ENCODE results near the gene HSPA4. TPM values are rescaled to one million over a fixed set of nuclear protein-coding genes. Genes with fewer than 3 reads are reported as not detected.

HSPA4 gene
- total RNA-seq, 2 donors from 2014 or later: 55.3 to 59.0 TPM

- ATAC-seq (ENCODE audit: insufficient number of reproducible peaks, low FRiP score, low read depth): no peak
- no peak overlapping the region for H3K4me3 ChIP-seq
- no peaks in the 10 kb centered on the region for H3K9me3 ChIP-seq
- DNase-seq (ENCODE audit: low spot score): no peak
- peaks cover 21% of the 10 kb centered on the region for H3K36me3 ChIP-seq
- peaks cover 13 to 17% of the 10 kb centered on the region in 2 donors for H3K4me1 ChIP-seq (ENCODE audit: control insufficient read depth in 1 of 2, low read depth in 2 of 2)
- H3K27me3 ChIP-seq (replicated peaks; ENCODE audit: insufficient read depth): no peaks in the 10 kb centered on the region
- H3K27ac ChIP-seq: no peak overlapping the region
- TF ChIP-seq CTCF (IDR thresholded peaks at IDR 0.05): no peak
These were observed 54.5 kb downstream of the HSPA4 start for GRCh38 chr5:133106343-133106742.

- TF ChIP-seq CTCF (IDR thresholded peaks at IDR 0.05): no peak
- ATAC-seq (ENCODE audit: insufficient number of reproducible peaks, low FRiP score, low read depth) (no peak), DNase-seq (ENCODE audit: low spot score) (no peak)
- H3K36me3 ChIP-seq: peaks cover 21% of the 10 kb centered on the region
- H3K4me1 ChIP-seq (ENCODE audit: control insufficient read depth in 1 of 2, low read depth in 2 of 2): peaks cover 13 to 19% of the 10 kb centered on the region in 2 donors
- no peak overlapping the region for H3K4me3 ChIP-seq
- no peaks in the 10 kb centered on the region for H3K27me3 ChIP-seq (replicated peaks; ENCODE audit: insufficient read depth)
- H3K9me3 ChIP-seq: no peaks in the 10 kb centered on the region
- no peak overlapping the region for H3K27ac ChIP-seq
These were observed 55.2 kb downstream of the HSPA4 start for GRCh38 chr5:133106761-133107572.

GRCh38 chr5:133108481-133108921, 56.7 kb downstream of the HSPA4 start:
- DNase-seq (ENCODE audit: low spot score): no peak
- Histone ChIP-seq H3K27ac (no peak overlapping the region), H3K4me3 (no peak overlapping the region), H3K36me3 (peaks cover 15% of the 10 kb centered on the region), H3K27me3 (replicated peaks; ENCODE audit: insufficient read depth) (no peaks in the 10 kb centered on the region), H3K9me3 (no peaks in the 10 kb centered on the region), H3K4me1 (ENCODE audit: control insufficient read depth in 1 of 2, low read depth in 2 of 2) (peaks cover 13 to 19% of the 10 kb centered on the region in 2 donors)
- TF ChIP-seq CTCF (IDR thresholded peaks at IDR 0.05): no peak
- no peak for ATAC-seq (ENCODE audit: insufficient number of reproducible peaks, low FRiP score, low read depth)

GRCh38 chr5:133109655-133110483, 58.1 kb downstream of the HSPA4 start:
- no peak for TF ChIP-seq CTCF (IDR thresholded peaks at IDR 0.05)
- Histone ChIP-seq H3K27me3 (replicated peaks; ENCODE audit: insufficient read depth) (no peaks in the 10 kb centered on the region), H3K27ac (peak overlapping the region; percentile 29 to 33), H3K4me1 (ENCODE audit: control insufficient read depth in 1 of 2, low read depth in 2 of 2) (peaks cover 13 to 19% of the 10 kb centered on the region in 2 donors), H3K9me3 (no peaks in the 10 kb centered on the region), H3K4me3 (no peak overlapping the region), H3K36me3 (peaks cover 5% of the 10 kb centered on the region)
- DNase-seq (ENCODE audit: low spot score): no peak
- ATAC-seq (ENCODE audit: insufficient number of reproducible peaks, low FRiP score, low read depth): peak; percentile 45

- peaks cover 13 to 19% of the 10 kb centered on the region in 2 donors for H3K4me1 ChIP-seq (ENCODE audit: control insufficient read depth in 1 of 2, low read depth in 2 of 2)
- DNase-seq (ENCODE audit: low spot score) (no peak), ATAC-seq (ENCODE audit: insufficient number of reproducible peaks, low FRiP score, low read depth) (no peak)
- H3K27ac ChIP-seq: peak overlapping the region; percentile 29 to 33
- H3K36me3 ChIP-seq: no peaks in the 10 kb centered on the region
- H3K4me3 ChIP-seq: no peak overlapping the region
- no peaks in the 10 kb centered on the region for H3K9me3 ChIP-seq
- H3K27me3 ChIP-seq (replicated peaks; ENCODE audit: insufficient read depth): no peaks in the 10 kb centered on the region
- TF ChIP-seq CTCF (IDR thresholded peaks at IDR 0.05): no peak
These were observed 58.9 kb downstream of the HSPA4 start for GRCh38 chr5:133110709-133111108.
